GM19043 (cell line): ENCODE results near the gene ZBED2.
"Not testable (repeated sequence)": the region's sequence is repeated elsewhere in the genome, so short reads cannot be mapped to it uniquely, and the experiment has no call there.

Experiments used
- ATAC-seq: cut with Tn5 transposase; IDR thresholded peaks from one replicate; pipeline ENCODE4 v1.9.1; 2021; ENCODE audit warnings: low read depth; ENCODE audit not compliant: unreplicated experiment

ZBED2 gene, protein sequence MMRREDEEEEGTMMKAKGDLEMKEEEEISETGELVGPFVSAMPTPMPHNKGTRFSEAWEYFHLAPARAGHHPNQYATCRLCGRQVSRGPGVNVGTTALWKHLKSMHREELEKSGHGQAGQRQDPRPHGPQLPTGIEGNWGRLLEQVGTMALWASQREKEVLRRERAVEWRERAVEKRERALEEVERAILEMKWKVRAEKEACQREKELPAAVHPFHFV

DNA sequence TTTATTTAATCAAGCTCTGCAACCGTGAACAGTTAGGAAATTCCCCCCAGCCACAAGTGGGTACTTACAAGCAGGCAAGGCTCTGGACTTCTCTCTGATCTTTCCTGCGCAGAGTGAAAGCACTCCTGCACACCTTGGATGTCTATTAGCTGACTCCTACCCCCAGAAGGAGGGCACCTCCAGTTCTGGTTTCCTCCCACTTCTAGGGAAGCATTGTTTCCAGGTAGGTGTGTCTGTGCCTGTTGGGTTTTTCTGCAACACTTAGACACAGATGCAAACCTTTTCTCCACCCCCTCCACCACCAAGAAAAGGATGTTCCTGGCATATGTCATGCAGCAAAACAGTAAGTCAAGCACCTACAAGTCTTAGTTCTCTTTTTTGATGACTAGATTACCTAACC, at the start of gene ZBED2:
Gene ZBED2, minus strand, starts transcription at position 115 of the 400 bp plus-strand sequence. CDS start 1,145 bp downstream, outside the sequence.
- ATAC-seq: peak; percentile 45

DNA sequence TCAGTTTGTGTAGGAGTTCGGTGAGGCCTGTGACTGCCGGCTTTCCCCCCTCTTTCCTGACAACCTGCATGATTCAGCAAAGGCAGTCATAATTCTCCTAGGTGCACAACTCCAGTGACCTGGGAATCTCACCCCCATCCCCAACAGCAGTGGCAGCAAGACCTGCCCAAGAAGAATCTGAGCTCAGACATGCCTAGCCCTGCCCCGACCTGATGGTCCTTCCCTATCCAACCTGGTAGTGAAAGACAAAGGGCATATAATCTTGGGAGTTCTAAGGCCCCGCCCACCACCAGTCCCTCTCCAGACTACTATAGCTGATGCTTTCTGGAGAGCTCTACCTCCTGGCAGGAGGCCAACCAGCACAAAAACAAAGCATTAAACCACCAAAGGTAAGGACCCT, 44.2 kb upstream of the ZBED2 start:
- no peak for ATAC-seq

DNA sequence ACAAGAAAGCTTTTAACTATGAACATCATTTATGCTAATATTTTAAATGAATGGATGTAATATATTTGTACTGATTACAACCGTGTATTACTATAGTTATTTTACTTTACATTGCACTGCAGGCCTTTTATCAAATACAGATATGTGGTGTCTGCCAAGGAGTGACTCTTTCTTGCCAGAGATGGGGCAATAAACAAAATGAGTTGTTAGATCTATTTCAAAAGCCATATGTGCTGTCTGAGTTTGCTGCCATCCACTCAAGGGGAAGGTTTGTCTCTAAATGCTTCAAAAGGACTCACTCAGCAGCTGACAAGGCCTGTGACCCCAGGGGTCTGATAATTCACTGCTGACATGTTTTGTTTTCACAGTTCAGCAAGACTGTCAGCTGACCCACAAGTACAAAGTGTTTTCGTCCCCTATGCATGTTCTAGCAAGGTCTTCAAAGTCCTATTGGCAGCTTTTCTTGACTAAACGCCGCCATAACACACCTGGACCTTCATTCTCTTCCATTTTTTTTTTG, 41.3 kb upstream of the ZBED2 start:
- no peak for ATAC-seq

DNA sequence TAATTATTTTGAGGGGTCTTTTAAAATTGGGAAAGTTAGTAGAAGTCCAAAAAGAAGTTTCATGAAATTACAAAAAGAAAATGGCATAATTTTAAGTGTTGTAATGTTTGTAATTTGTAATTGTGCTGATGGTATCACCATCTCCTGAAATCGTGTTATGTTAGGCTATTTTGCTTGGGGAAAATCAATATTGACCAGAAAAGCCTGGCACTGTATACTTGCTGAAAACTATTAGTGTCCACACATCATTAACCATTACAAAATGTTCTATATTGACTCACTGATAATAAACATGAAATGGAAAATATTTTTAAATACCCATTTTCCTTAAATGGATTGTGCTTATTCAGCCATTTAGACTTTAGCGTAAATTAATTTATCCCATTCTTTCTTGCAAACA, 40.3 kb upstream of the ZBED2 start:
- no peak for ATAC-seq

DNA sequence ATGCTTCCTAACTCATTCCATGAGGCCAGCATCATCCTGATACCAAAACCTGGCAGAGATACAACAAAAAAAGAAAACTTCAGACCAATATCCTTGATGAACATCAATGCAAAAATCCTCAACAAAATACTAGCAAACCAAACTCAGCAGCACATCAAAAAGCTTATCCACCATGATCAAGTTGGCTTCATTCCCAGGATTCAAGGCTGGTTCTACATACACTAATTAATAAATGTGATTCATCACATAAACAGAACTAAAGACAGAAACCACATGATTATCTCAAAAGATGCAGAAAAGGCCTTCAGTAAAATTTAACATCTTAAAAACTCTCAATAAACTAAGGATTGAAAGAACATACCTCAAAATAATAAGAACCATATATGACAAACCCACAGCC, 35.5 kb upstream of the ZBED2 start:
- ATAC-seq: not testable (repeated sequence)

DNA sequence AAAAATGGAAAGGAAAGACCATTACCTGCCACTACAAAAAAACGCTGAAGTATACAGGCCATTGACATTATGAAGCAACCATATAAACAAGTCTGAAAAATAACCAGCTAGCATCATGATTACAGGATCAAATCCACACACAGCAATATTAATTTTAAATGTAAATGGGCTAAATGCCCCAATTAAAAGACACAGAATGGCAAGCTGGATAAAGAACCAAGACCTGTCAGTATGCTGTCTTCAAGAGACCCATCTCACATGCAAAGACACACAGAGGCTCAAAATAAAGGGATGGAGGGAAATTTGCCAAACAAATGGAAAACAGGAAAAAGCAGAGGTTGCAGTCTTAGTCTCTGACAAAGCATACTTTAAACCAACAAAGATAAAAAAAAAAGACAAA, 33.9 kb upstream of the ZBED2 start:
- not testable (repeated sequence) for ATAC-seq

DNA sequence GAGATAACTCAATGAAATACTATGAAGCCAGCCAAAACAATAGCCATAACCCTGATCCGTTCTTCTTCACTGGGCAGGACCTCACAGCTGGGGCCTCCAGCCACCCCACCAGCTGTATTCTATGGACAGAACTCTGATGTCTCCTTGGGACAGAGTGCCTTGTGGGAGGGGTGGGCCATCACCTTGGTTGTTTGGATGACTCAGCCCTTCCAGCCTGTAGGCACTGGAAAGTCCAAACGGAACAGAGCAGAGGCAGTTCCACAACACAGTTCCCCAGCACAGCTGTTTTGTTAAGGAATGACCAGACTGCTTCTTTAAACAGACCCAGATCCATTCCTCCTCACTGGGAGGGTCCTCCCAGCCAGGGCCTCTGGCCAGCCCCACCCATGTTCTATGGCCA, 31.9 kb upstream of the ZBED2 start:
- no peak for ATAC-seq

DNA sequence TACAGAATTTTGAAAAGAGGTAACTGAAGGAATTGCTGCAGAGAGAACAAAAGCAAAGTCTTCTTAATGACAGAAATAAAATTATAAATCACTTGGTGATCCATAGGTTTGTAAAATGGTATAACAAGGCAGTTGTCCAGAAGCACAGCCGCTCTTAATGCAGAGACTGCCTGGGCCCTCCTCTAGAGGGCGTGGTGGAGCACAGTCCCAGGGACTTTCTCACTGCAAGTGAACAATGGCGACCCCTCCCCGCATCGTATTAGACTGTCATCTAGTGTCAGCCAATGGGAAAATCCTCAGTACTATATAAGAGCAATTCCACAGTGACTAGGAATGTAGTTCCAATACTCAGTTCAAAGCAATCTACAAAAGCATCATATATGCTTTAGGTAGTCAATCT, 26.4 kb upstream of the ZBED2 start:
- ATAC-seq: no peak

DNA sequence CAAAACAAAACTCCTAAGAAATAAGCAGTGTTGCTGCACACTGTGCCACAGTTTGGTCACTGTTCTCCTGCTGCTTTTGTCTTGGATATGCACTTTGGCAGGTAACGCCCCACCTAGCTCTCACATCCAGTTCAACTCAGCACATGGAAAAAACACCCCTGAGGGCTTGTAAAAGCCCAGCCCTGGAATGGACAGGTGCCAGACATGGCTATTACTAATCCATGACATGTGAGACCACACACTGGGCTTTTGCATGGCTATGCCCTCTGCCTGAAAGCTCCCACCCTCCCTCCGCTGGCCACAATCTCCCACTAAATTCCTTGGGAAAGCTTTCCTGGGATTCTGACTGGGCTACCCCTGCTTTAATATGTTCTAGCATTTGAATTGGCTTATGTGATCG, 24.7 kb upstream of the ZBED2 start:
- no peak for ATAC-seq

DNA sequence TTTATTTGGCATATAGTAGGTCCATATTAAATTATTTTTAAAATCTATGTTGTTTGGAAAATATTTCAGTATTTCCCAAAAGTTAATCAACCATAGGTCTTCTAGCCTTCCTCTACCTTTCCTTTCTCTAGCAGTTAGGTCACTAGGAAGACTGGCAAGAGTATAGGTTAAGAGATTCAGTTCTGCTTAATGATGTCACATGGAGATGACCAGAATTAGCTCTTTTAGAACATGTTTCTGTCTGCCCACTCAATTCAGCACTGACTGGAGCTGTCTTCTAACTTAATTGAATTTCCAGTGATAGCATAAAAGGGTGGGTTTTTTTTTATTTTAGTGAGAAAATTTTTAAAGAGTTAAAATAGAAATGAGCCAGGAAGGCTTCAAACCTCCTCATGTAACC, 23.8 kb upstream of the ZBED2 start:
- no peak for ATAC-seq

DNA sequence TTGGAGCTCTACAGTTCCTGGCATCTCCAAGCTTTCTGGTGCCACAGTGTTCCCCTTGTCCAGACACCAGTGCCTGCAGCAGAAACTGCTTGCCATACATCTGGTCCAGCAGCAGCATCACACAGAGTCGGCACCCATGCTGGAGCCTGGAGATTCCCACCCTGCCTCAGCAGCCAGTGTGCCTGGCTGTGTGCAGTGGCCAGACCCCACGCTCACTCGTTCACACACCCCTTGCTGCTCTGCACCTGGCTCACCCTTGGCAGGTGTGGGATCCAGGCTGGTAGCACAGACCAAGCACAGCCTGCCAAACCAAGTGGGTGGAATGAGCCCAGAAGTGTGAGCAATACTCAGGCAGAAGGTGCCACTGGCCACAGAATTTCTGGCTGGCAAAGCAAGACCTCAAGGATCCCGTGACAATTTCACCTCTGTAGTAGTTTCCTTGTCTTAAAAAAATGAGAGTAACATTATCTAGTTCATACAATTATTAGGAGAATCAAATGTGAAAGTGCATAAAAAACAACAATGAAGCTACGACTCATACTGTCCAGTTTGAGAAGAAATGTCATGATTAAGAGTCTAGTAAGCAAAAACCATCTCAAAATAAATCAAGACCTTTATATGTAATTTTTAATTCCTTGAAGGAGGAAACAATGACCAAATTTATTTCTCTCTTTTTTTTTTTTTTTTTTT, 22.9 kb upstream of the ZBED2 start:
- no peak for ATAC-seq

DNA sequence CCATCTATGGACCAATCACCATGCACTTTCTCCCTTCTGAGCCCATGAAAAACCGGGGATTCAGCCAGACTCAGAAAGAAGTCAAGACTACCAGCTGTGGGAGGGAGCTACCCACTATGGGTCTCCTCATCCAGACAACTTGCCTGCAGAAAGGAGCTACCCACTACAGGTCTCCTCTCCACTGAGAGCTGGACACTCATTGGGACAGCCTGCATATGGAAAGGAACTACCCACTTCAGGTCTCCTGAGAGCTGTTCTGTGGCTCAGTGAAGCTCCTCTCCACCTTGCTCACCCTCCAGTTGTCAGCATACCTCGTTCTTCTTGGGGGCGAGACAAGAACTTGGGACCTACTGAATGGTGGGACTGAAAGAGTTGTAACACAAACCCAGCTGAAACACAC, 22.3 kb upstream of the ZBED2 start:
- ATAC-seq: no peak

DNA sequence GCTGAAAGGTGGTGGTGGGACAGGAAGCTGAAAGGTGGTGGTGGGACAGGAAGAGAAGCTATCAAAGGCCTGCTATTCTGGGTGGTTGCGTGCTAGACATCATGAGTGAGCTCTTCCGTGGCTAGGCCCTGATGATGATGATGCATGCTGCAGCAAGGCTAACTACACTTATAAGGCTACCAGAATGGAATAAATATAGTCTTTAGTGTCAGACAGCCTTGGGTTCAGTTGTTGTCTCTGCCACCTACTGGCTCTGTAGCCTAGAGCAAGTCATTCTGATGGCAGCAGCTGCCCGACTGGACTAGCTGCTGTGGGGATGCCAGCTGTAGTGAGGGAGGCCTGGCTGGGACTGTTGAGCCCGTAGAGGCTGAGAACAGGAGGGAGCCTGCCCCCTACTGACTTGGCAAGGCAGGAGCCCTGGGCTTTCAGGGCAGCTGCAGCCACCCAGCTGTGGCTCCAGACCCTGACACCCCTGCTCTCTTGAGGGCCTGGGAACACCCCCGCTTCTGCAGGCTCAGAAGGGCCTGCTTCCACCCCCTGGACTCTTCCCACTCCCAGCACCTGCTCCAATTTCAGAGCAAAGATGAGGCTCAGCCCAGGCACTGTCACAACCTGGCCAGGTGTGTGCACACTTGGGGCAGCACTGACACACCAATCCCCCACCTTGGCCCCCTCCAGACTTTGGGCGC, 21.4 kb upstream of the ZBED2 start:
- peak; percentile 77 for ATAC-seq

DNA sequence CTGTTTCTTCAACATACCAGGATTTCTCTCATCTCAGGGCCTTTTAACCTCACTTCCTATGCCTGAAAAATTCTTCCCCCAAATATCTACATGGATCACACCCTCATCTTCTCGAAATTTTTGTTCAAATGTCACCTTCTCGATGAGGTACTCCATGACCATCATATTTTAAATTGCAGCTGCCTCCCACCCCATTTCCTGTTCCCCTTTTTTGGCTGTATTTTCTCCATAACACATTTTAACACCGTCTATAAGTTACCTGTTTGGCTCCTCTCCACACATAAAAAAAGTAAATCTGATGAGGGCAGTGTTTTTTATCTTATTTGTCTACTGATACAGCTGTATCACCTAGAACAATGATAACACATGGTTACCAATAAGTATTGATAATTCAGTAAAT, 20.7 kb upstream of the ZBED2 start:
- ATAC-seq: no peak

DNA sequence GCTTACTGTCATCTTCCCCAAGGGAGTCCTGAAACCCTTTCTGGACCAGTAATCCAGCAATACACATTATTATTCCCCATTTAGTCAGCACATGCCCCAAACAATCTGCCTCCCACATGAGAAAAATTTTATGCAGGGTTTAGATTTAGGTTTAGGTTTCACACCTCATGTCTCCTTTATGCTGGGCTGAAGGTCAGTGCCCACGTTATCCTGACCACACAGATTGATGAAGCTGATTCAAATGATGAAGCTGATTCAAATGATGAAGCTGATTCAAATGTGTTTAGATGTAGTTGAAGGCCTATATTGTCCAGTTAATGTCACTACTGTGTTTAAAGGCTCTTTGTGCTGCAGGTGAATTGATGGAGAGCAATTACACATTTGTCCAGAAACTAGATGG, 18.1 kb upstream of the ZBED2 start:
- ATAC-seq: no peak

DNA sequence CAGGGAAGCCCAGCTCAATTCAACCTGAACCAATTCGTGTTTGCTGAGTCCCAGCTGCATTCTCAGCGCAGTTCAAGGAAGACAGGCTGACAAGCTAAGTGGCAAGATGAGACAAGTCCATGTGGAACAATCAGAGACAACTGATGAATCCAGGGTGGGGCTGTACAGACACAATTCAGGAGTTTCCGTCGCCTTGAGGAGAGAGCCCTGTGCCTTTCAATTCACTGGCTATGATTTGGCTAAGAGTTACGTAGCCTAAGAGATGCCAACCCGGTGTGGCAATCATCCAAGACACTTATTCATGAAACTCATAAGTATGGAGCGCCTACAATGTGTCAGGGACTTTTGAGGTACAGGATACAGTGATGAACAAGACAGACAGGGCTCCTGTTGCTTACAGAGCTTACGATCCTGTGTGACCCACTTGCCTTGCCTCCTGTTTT, 15.5 kb upstream of the ZBED2 start:
- ATAC-seq: peak; percentile 19

DNA sequence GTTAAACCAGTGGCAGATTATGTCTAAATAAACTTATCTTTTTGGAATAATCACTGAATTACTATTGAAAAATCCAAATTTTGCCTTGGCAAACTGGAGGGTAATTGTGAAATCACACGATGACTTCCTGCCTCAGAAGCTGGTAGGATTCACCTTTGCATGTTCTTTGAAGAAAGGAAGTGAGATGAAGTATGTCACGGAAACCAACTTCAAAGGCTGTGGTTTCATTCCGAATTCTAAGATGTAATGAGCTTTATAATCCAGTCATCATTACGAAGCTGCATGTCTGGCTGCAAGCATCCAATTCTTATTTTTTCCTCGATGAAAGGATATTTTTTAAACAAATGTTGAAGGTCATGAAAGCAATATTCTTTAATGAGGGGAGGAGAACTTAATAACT, 15.0 kb upstream of the ZBED2 start:
- peak; percentile 88 for ATAC-seq

DNA sequence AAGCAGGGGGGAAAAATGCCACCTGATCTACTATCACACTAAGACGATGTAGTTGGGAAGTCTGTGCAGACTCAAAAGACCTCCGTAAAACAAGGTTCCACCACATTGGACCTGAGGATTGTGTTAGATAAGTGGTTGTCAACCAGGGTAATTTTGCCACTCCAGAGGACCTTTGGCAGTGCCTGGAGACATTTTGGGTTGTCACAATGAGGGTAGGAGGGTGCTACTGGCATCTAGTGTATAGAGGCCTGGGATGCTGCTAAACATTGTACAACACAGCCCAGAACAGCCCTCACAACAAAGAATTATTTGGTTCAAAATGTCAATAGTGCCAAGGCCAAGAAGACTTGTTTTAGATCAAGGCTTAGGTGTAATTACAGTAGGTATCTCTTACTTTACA, 14.6 kb upstream of the ZBED2 start:
- no peak for ATAC-seq

DNA sequence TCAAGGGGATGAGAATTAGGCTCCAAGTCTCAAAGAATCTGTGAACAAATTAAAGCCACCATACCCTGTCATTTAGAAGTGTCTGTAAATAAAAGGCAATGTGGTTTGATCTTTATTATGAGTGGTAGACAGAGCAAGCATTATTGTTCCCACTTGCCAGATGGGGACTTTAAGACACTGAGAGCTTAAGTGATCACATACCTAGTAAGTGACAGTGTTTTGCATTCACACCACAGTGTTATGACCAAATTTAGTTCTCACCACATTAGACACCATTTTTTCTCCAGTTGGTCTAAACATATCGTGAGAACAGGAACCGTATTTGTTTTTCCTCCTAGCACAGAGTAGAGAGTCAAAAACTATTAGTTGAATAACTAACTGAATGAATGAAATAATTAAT, 13.2 kb upstream of the ZBED2 start:
- ATAC-seq: no peak

DNA sequence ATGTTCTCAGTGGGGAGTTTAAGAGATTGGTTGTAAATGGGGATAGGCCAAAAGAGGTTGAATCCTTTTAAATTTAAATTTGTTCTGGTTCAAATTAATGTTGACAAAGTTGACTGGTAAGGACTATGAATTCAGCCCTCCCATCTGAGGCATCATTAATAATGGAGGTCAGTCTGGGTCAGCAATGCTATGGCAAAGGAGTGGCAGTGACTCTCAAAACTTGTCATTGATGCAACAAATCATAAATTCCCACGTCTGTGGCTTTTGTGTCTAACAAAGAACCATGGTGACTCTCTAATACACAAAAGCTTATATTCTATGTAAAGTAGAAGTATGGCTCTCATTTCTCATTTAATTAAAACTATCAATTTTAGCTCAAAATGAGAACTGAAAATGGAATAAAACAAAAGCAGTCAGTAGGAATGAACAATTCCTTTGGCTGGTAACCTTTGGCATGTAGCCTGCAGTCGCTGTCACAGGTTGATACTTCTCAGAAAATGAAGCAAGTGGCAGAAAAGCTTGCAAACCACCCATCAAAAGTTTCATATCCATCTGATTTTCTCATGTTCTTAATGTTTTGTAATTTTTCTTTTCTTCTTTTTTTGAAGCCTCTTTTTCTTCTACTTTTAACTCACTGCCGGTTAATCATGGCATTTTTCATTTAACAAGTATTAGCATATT, 12.2 kb upstream of the ZBED2 start:
- ATAC-seq: no peak

DNA sequence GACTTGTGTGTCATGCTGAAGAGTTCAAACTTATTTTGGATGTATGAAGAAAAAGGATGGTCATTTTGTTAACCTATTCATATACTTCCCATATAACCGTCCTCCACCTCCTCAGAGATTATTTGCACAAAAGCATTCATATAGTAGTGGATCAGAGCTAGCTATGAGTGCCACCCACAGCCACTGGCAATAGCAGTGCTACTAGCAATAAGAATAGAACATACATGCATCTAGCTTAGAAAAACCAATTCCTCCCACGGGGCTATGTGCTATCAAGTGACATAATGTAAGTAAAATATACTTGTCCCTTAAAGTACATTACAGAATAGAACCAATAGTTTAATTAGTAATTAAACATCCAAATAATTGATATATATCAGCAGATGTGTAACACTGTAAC, 10.3 kb upstream of the ZBED2 start:
- ATAC-seq: no peak
